ENCODE measurements around the gene LRRFIP2.
"Not testable (repeated sequence)": the region's sequence is repeated elsewhere in the genome, so short reads cannot be mapped to it uniquely, and the experiment has no call there.

LRRFIP2 gene

DNA sequence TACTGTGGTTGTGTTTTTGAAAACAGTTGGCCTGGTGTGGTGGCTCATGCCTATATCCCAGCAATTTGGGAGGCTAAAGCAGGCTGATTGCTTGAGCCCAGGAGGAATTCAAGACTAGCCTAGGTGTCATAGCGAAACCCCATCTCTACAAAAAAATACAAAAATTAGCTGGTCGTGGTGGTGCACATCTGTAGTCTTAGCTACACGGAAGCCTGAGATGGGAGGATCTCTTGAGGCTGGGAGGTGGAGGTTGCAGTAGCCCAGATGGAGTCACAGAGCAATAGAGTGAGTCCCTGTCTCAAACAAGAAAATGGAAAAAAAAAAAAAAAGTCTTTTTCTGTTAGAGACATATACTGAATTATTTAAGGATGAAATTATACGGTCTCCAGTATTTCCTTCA is 14.7 kb upstream of the LRRFIP2 start:
- no peak for DNase-seq (ENCODE audit: low read depth, low spot score)

DNA sequence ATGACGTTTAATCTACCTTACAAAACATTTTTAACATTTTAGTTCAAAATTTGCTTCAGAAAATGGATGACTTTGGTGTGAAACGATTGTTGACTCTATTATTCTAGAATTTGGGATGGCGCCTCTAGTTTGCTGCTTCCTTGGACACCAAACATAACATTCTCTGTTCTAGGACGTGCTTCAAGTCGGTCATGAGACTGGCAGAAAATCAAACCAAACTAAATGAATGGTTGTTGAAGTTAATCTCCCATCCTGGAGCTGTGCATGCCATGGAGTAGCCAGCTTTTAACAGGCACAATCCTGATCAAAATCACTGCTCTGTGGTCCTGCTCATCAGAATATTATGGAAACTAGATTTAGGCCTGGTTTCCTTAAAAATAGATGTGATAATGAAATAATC is 9.6 kb upstream of the LRRFIP2 start:
- DNase-seq (ENCODE audit: low read depth, low spot score) = no peak

DNA sequence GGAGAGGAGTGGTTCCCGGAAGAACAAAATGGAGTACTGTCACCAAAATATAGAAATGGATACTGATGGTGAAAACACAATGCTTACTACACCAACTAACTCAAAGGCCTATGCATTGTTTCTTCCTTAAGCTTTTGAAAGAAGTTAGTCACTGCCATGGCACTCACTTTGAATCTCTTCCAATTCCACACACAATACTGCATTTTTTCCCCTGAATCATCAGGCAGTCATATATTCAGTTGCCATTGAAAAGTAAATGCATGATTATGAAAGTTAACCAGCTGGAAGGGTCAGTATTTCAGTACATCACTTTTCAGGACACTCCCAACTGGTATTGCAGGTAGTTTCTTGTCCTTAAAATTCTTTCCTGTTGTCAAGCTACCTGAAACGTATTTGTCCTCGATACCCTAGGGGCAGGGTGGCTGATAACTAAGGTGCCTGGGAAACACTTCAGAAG is 9.0 kb upstream of the LRRFIP2 start:
- DNase-seq (ENCODE audit: low read depth, low spot score) = no peak

DNA sequence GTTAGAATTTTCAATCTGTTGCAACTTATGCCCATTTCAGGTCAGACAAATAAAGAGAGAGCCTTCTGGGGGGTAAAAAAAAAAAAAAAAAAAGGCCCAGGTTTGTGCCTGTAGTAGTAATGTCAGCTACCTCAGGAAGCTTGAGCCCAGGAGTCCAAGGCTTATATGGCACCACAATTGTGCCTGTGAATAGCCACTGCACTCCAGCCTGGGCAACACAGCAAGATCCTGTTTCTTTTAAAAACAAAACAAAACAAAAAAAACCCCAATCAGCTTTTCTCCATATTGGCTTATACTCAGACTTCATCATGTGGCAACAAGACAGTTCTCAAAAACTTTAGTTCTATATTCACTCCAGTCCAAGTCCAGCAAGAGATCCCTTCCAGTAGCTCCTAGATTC is 8.4 kb upstream of the LRRFIP2 start:
- DNase-seq (ENCODE audit: low read depth, low spot score) = no peak

DNA sequence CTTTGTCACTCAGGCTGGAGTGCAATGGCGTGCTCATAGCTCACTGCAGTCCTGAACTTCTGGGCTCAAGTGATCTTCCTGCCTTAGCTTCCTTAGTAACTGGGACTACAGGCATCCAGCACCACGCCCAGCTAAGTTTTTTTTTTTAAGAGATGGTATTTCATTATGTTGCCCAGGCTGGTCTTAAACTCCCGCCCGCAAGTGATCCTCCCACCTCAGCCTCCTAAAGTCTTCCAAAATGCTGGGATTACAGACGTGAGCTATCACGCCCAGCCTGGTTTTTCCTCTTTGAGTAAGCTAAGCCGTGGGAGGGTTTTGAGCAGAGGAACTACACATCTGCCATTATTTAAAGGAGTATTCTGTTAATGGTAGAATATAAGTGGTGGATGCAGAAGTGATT is 7.4 kb upstream of the LRRFIP2 start:
- no peak for DNase-seq (ENCODE audit: low read depth, low spot score)

DNA sequence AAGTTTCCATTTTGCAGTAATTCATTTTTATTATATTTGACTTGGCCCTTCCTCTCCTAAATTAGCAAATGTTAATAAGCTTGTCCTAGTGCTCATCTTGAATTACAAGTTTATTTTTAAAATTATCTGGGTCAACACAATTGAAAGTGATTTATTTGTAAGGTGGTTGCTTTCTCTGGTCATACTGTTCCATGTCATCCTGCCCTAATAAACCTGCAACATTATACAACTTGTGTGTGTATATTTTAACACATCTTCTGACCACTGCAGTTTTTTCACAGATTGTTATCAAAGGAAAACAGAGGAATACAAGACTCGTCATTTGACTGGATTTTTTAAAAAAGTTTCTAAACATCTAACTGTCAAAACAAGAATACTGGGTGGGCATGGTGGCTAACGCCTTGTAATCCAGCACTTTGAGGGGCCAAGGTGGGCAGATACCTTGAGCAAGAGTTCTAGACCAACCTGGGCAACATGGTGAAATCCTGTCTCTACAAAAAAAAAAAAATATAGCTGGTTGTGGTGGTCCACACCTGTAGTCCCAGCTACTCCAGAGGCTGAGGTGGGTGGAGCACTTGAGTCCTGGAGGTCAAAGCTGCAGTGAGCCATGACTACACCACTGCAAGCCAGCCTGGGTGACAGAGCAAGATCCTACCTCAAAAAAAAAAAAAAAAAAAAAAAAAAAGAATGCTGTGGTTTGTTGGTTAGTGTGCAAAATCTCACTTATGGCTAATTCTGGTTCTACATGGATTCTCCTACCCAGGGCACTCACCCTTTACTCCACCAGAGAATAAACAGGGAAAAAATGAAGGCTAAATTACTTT is 5.0 kb upstream of the LRRFIP2 start:
- no peak for DNase-seq (ENCODE audit: low read depth, low spot score)

DNA sequence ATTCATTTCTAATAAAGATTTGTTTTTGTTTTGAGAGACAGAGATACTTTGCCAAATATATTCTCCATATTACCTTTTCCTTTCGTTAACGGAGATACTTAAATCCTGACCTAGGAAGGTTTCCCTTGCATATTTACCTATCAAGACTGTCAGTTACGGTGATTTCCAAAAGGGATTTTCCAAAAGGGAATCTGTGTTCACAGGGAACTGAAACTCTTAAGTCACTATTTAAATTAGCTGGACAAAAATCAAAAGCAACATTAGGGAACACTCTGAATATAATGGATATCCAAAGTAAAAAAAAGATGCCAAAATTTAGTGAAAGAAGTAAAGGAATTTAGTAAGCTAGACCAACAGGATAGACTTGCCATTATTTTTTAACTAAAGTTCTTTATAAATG is 576 bp downstream of the LRRFIP2 start:
- no peak for DNase-seq (ENCODE audit: low read depth, low spot score)

DNA sequence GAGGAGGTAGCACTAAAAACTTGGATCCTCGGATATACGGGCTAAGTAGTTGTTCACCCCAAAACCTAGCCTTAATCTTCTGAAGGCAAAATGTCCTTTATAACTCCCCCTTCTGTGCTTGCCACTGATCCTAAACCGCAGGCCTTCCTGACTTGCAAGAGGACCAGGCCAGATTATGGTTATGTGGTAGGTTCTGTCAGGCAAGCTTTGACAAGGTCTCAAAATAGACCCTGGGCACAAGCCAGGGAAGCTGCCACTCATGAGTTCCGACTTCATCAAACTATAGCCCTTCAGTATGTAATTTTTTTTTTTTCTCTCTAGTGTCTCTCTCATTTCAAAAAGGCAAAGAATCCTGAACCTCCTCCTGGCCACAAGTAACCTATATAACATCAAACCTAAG is 3.2 kb downstream of the LRRFIP2 start:
- no peak for DNase-seq (ENCODE audit: low read depth, low spot score)

DNA sequence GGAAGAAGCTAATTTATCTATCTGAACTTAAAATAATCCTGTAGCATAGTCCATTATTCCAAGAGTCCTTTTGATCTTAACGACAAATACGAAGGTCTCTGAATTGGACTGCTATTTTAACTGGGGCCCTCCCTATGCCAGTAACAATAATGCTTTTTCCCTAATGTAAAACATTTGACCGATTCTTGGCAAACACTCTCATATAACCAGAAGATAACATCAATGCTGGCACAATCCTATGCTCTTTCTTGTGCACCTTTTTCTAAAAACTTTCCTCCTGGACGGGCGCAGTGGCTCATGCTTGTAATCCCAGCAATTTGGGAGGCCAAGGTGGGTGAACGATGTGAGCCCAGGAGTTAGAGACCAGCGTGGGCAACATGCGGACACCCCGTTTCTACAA is 3.9 kb downstream of the LRRFIP2 start:
- DNase-seq (ENCODE audit: low read depth, low spot score) = no peak

DNA sequence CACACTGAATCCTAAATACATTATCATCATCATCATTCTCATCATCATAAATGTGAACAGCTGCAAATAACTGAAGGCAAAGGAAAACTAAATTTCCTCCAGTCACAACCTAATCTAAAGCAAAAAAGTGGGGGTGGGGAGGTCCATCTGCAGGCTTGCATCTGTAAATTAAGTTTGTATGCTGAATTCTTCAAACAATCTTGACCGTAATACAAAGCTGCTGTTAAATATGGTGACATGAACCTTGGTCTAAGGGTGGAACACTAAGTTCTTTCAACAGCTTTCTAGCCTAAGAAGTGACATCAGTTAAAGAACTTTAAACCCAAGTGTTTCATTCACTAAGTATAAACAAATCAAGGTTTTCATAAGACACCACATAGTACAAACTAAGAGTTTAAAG is 4.3 kb downstream of the LRRFIP2 start:
- DNase-seq (ENCODE audit: low read depth, low spot score) = no peak

DNA sequence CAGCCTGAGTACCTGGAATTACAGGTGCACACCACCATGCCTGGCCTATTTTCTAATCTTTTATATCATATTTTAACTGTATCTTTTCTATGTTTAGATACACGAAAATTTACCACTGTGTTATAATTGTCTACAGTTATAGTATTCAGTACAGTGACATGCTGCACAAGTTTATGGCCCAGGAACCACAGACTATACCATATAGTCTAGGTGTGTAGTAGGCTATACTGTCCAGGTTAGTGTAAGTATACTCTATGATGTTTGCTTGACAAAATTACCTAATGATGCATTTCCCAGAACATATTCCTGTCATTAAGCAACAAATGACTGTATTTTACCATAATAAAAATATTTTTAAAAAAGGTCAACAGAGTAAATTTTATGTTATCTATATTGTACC is 5.5 kb downstream of the LRRFIP2 start:
- no peak for DNase-seq (ENCODE audit: low read depth, low spot score)

DNA sequence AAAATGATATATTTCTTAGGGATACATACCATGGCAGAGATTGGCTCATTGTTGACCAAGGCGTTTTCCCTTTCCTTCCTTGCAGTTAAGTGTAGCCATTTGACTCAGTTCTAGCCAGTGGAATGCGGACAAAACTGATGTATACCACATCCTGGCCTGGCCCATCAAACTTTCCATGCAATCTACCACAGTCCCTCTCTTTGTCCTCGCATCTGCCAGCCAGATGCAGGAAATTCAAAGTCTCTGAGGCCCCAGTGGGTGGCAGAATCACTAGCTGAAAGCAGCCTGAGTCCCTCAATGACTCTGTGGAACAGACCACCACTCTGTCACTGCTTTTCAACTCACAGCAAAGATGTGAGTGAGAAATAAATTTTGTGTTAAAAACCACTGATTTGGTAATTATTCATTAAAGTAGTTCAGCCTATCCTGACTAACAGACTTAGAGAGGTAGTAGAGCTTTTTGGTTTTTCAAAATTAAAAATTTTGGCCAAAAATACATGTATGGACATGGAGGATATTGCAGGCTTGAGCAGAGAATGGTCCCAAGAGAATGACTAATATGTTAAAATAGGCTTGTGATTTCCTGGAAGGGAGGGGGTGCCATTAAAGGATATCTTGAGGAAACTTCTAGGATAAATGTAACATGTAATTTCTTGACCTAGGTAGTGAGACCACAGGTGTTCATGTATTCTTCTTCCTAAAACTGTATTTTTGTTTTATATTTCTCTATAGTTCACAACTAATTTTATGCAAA is 10.9 kb downstream of the LRRFIP2 start:
- DNase-seq (ENCODE audit: low read depth, low spot score) = no peak

DNA sequence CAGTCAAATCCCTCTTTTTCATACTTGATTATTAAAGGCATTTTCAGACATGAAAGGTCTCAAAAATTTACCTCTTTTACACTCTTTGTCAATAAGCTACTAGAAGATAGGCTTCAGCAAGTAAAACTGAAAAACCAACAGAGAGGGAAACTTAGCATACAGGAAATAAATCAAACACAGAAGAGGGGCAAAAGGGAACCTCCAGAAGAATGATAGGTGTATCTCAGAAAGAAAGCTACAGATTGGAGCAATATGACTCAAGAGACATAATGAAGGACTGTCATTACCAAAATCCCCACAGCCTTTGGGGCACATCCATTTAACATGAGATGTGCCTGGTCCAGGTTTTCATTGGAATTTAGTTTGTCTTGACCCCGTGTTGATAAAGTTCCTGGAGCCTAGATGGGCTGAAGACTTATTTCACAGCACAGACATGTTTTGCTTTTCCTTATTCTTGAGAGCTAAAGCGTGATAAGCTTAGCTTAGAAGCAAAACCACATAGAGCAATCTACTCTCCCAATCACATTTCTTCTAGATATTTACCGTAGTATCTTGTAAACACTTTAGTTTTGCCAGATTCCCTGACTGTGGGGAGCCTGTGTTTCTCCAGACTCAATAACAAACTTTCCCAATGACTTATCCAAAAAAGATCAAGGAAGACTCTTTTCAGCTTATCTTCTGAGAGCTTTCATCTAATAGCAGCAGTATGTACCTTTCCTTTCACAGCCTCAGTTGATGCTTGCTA is 11.7 kb downstream of the LRRFIP2 start:
- DNase-seq (ENCODE audit: low read depth, low spot score) = no peak

DNA sequence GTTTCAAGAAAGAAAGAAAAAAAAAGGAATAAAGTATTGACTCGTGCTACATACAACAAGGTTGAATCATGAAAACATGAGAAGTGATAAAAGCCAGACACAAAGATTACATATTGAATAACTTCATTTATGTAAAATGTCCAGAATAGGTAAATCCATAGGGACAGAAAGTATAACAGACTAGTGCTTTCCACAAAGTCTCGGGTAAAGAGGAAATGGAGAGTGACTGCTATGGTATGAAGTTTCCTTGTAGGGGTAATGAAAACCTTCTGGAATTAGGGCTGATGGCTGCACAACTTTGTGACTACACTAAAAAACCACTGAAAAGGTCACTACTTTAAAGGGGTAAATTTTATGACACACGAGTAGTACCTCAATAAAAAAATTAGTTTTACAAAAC is 13.0 kb downstream of the LRRFIP2 start:
- no peak for DNase-seq (ENCODE audit: low read depth, low spot score)

DNA sequence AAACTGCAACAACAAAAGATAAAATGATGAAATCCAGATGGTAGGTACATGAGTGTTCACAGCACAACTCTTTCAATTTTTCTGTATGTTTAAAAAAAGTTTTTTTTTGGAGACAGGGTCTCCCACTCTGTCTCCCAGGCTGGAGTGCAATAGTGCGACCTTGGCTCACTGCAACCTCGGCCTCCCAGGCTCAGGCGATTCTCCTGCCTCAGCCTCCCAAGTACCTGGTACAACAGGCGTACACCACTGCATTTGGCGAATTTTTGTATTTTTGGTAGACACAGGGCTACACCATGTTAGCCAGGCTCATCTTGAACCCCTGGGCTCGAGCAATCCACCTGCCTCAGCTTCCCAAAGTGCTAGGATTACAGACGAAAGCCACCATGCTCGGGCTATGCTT is 18.6 kb downstream of the LRRFIP2 start:
- DNase-seq (ENCODE audit: low read depth, low spot score) = no peak

GRCh38 chr3:37154668-37155314 is 19.6 kb downstream of the LRRFIP2 start:
- DNase-seq (ENCODE audit: low read depth, low spot score) = no peak

GRCh38 chr3:37150621-37151020 is 23.8 kb downstream of the LRRFIP2 start:
- DNase-seq (ENCODE audit: low read depth, low spot score) = no peak

- no peak for DNase-seq (ENCODE audit: low read depth, low spot score)
Observed at GRCh38 chr3:37149257-37149656, 25.1 kb downstream of the LRRFIP2 start.

DNA sequence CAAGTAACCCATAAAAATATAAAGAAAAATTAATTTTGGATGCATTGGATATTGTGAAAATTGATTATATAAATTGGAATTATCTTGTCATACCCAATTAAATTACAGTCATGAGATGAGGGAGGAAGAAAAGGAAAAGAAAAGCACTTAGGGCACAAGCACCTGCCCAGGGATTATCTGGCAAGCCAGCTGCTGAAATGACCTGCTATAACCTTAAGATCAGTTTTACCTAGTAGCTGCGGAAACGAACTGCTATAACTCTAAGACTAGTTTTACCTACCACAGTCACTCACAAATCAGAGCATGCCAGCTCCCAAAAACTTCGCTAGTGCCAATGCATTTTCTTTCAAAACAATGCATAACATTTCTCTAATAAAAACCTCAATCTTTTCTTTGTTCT is 26.2 kb downstream of the LRRFIP2 start:
- DNase-seq (ENCODE audit: low read depth, low spot score) = no peak

- DNase-seq (ENCODE audit: low read depth, low spot score) = no peak
Observed at GRCh38 chr3:37147666-37148065, 26.7 kb downstream of the LRRFIP2 start.

- DNase-seq (ENCODE audit: low read depth, low spot score) = not testable (repeated sequence)
Observed at GRCh38 chr3:37146927-37147326, 27.5 kb downstream of the LRRFIP2 start.

GRCh38 chr3:37145611-37146010 is 28.8 kb downstream of the LRRFIP2 start:
- no peak for DNase-seq (ENCODE audit: low read depth, low spot score)
